ENCODE results near the gene LGR6.

The LGR6 gene

GRCh38 chr1:202306535-202307345 lies 113.1 kb downstream of the LGR6 start:
- no peak overlapping the region for H3K4me2 ChIP-seq
- TF ChIP-seq CTCF (conservative IDR thresholded peaks at IDR 0.05; ENCODE audit: low read depth, low read length) = no peak
- H3K79me2 ChIP-seq (ENCODE audit: insufficient read depth, low read depth) = no peaks in the 10 kb centered on the region
- H3K4me1 ChIP-seq (ENCODE audit: low read depth, poor library complexity, severe bottlenecking) = no peaks in the 10 kb centered on the region
- H3K4me3 ChIP-seq (IDR thresholded peaks at IDR 0.05; ENCODE audit: insufficient read depth, low read depth, low read length) = no peak overlapping the region
- H3K27me3 ChIP-seq (ENCODE audit: insufficient read depth, low read depth) = no peaks in the 10 kb centered on the region; the same call in 1 of the 2 replicates
- H3K36me3 ChIP-seq (ENCODE audit: insufficient read depth) = no peaks in the 10 kb centered on the region
- no peak overlapping the region for H3K27ac ChIP-seq
- no peak overlapping the region for H2AFZ ChIP-seq (ENCODE audit: low read depth)
- no peaks in the 10 kb centered on the region for H4K20me1 ChIP-seq (ENCODE audit: insufficient read depth)
- no peak overlapping the region for H3K9ac ChIP-seq

GRCh38 chr1:202310071-202310725 lies 116.6 kb downstream of the LGR6 start:
- H3K9ac ChIP-seq = no peak overlapping the region
- no peaks in the 10 kb centered on the region; the same call in 1 of the 2 replicates for H3K27me3 ChIP-seq (ENCODE audit: insufficient read depth, low read depth)
- no peaks in the 10 kb centered on the region for H3K4me1 ChIP-seq (ENCODE audit: low read depth, poor library complexity, severe bottlenecking)
- H2AFZ ChIP-seq (ENCODE audit: low read depth) = no peak overlapping the region
- no peak overlapping the region for H3K4me2 ChIP-seq
- H3K36me3 ChIP-seq (ENCODE audit: insufficient read depth) = no peaks in the 10 kb centered on the region
- H4K20me1 ChIP-seq (ENCODE audit: insufficient read depth) = no peaks in the 10 kb centered on the region
- H3K27ac ChIP-seq = no peak overlapping the region
- no peaks in the 10 kb centered on the region for H3K79me2 ChIP-seq (ENCODE audit: insufficient read depth, low read depth)
- H3K4me3 ChIP-seq (IDR thresholded peaks at IDR 0.05; ENCODE audit: insufficient read depth, low read depth, low read length) = no peak overlapping the region
- TF ChIP-seq CTCF (conservative IDR thresholded peaks at IDR 0.05; ENCODE audit: low read depth, low read length) = no peak

- no peaks in the 10 kb centered on the region for H3K27me3 ChIP-seq (ENCODE audit: insufficient read depth, low read depth)
These were observed 117.1 kb downstream of the LGR6 start for GRCh38 chr1:202310746-202311145.

More at GRCh38 chr1:202310746-202311145, 117.1 kb downstream of the LGR6 start:
- H3K4me1 ChIP-seq (ENCODE audit: low read depth, poor library complexity, severe bottlenecking) = no peaks in the 10 kb centered on the region
- H3K9ac ChIP-seq = no peak overlapping the region
- H3K4me3 ChIP-seq (IDR thresholded peaks at IDR 0.05; ENCODE audit: insufficient read depth, low read depth, low read length) = no peak overlapping the region
- no peaks in the 10 kb centered on the region for H3K36me3 ChIP-seq (ENCODE audit: insufficient read depth)
- H4K20me1 ChIP-seq (ENCODE audit: insufficient read depth) = no peaks in the 10 kb centered on the region
- H2AFZ ChIP-seq (ENCODE audit: low read depth) = no peak overlapping the region
- no peak for TF ChIP-seq CTCF (conservative IDR thresholded peaks at IDR 0.05; ENCODE audit: low read depth, low read length)
- no peaks in the 10 kb centered on the region for H3K79me2 ChIP-seq (ENCODE audit: insufficient read depth, low read depth)
- no peak overlapping the region for H3K4me2 ChIP-seq
- no peak overlapping the region for H3K27ac ChIP-seq
